Loucy (cell line): ENCODE measurements around the gene MINDY3.
"Not testable (repeated sequence)": the region's sequence is repeated elsewhere in the genome, so short reads cannot be mapped to it uniquely, and the experiment has no call there.

Experiments
- H2AFZ ChIP-seq: fragments of 200-600 bp; sonication (generic); 2 replicates; pipeline ENCODE4 v1.6.0; 2016; ENCODE audit warnings: antibody characterized with exemption, mild to moderate bottlenecking, low read length, moderate library complexity
- H3F3A ChIP-seq: fragments of 200-600 bp; 2 replicates; pipeline ENCODE4 v1.6.0; 2016; ENCODE audit warnings: antibody characterized with exemption, low read depth, mild to moderate bottlenecking
- H3K27me3 ChIP-seq: fragments of 200-600 bp; sonication (generic); 2 replicates; pipeline ENCODE4 v1.6.1; 2014; ENCODE audit warnings: low read length, mild to moderate bottlenecking; ENCODE audit not compliant: insufficient read depth, poor library complexity, severe bottlenecking
- H3K36me3 ChIP-seq: fragments of 200-600 bp; sonication (generic); 2 replicates; pipeline ENCODE4 v1.6.1; 2016; ENCODE audit warnings: low read length; ENCODE audit not compliant: insufficient read depth
- H3K4me1 ChIP-seq: fragments of 200-600 bp; sonication (generic); 2 replicates; pipeline ENCODE4 v1.5.1; 2014; ENCODE audit warnings: low read length, mild to moderate bottlenecking; ENCODE audit not compliant: insufficient read depth, poor library complexity, severe bottlenecking
- H3K4me2 ChIP-seq: fragments of 200-600 bp; sonication (generic); 2 replicates; pipeline ENCODE4 v1.6.0; 2014; ENCODE audit warnings: antibody characterized with exemption, low read length, low read depth, mild to moderate bottlenecking; ENCODE audit not compliant: poor library complexity, severe bottlenecking
- H3K4me3 ChIP-seq: fragments of 200-600 bp; sonication (generic); 2 replicates; pipeline ENCODE4 v1.5.1; 2014; ENCODE audit warnings: low read length, mild to moderate bottlenecking, mixed read lengths; ENCODE audit not compliant: poor library complexity, severe bottlenecking
- H3K79me2 ChIP-seq: fragments of 200-600 bp; sonication (generic); 2 replicates; pipeline ENCODE4 v1.6.1; 2014; ENCODE audit warnings: low read length; ENCODE audit not compliant: insufficient read depth
- H3K9ac ChIP-seq: fragments of 200-600 bp; sonication (generic); 2 replicates; pipeline ENCODE4 v1.6.0; 2014; ENCODE audit warnings: mild to moderate bottlenecking, low read depth, low read length, moderate library complexity; ENCODE audit not compliant: poor library complexity, severe bottlenecking
- H3K9me2 ChIP-seq: fragments of 200-600 bp; sonication (generic); replicated peaks from 2 replicates; pipeline ENCODE4 v1.6.1; 2016; ENCODE audit warnings: low read depth, low read length, mixed read lengths
- H3K9me3 ChIP-seq: fragments of 200-600 bp; sonication (generic); 2 replicates; pipeline ENCODE4 v1.6.1; 2014; ENCODE audit warnings: mild to moderate bottlenecking, antibody characterized with exemption, low read length, low read depth; ENCODE audit not compliant: insufficient read depth
- H4K20me1 ChIP-seq: fragments of 200-600 bp; sonication (generic); 2 replicates; pipeline ENCODE4 v1.6.0; 2014; ENCODE audit warnings: antibody characterized with exemption, low read length, mild to moderate bottlenecking; ENCODE audit not compliant: insufficient read depth, poor library complexity, severe bottlenecking
- EZH2phosphoT487 ChIP-seq: fragments of 200-600 bp; IDR thresholded peaks from 2 replicates; pipeline ENCODE4 v1.6.1; 2018; ENCODE audit warnings: antibody characterized with exemption, mild to moderate bottlenecking, moderate library complexity, borderline replicate concordance
- TF ChIP-seq, protein P1 (sequence below): fragments of 200-600 bp; sonication (generic); conservative IDR thresholded peaks from 2 replicates; pipeline ENCODE4 v1.5.1; 2014; ENCODE audit warnings: mild to moderate bottlenecking, antibody characterized with exemption, low read length

MINDY3 gene

DNA sequence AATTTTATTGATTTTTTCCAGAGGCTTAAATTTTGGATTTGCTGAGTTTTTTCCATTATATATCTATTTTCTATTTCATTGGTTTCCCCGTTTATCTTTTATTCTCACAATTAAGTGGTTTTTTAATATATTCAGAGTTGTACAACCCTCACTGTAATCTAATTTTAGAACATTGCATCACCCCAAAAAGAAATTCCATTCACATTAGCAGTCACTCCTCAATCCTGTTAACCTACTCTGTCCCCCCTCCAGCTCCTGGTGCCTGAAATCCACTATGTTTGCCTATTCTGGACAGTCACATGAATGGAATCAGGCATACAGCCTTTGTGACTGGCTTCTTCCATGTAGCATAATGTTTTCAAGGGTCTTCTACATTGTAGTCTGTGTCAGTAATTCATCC, 84.8 kb downstream of the MINDY3 start:
- Histone ChIP-seq H3K4me1 (no peaks in the 10 kb centered on the region), H3F3A (no peaks in the 10 kb centered on the region), H3K9me3 (no peaks in the 10 kb centered on the region), H3K79me2 (no peaks in the 10 kb centered on the region), H2AFZ (no peak overlapping the region), H3K9me2 (no peaks in the 10 kb centered on the region), H3K4me2 (no peak overlapping the region), H3K9ac (no peak overlapping the region), H3K4me3 (no peak overlapping the region), H3K27me3 (no peaks in the 10 kb centered on the region), H4K20me1 (no peaks in the 10 kb centered on the region), H3K36me3 (peaks cover 46% of the 10 kb centered on the region)
- TF ChIP-seq EZH2phosphoT487: no peak
- TF ChIP-seq, protein P1, sequence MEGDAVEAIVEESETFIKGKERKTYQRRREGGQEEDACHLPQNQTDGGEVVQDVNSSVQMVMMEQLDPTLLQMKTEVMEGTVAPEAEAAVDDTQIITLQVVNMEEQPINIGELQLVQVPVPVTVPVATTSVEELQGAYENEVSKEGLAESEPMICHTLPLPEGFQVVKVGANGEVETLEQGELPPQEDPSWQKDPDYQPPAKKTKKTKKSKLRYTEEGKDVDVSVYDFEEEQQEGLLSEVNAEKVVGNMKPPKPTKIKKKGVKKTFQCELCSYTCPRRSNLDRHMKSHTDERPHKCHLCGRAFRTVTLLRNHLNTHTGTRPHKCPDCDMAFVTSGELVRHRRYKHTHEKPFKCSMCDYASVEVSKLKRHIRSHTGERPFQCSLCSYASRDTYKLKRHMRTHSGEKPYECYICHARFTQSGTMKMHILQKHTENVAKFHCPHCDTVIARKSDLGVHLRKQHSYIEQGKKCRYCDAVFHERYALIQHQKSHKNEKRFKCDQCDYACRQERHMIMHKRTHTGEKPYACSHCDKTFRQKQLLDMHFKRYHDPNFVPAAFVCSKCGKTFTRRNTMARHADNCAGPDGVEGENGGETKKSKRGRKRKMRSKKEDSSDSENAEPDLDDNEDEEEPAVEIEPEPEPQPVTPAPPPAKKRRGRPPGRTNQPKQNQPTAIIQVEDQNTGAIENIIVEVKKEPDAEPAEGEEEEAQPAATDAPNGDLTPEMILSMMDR: no peak

DNA sequence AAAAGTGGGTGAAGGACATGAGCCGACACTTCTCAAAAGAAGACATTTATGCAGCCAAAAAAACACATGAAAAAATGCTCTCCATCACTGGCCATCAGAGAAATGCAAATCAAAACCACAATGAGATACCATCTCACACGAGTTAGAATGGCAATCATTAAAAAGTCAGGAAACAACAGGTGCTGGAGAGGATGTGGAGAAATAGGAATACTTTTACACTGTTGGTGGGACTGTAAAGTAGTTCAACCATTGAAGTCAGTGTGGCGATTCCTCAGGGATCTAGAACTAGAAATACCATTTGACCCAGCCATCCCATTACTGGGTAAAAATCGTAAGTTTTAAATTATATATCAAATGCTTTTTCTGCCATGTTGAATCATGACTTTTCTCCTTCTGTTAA, 85.8 kb downstream of the MINDY3 start:
- H3K9me2 ChIP-seq, H3K4me1 ChIP-seq, H3K9ac ChIP-seq, H3K4me2 ChIP-seq, H2AFZ ChIP-seq, H3K27me3 ChIP-seq, H3F3A ChIP-seq, H3K4me3 ChIP-seq, H3K9me3 ChIP-seq, H4K20me1 ChIP-seq, H3K79me2 ChIP-seq: not testable (repeated sequence)
- peaks cover 38% of the 10 kb centered on the region for H3K36me3 ChIP-seq

DNA sequence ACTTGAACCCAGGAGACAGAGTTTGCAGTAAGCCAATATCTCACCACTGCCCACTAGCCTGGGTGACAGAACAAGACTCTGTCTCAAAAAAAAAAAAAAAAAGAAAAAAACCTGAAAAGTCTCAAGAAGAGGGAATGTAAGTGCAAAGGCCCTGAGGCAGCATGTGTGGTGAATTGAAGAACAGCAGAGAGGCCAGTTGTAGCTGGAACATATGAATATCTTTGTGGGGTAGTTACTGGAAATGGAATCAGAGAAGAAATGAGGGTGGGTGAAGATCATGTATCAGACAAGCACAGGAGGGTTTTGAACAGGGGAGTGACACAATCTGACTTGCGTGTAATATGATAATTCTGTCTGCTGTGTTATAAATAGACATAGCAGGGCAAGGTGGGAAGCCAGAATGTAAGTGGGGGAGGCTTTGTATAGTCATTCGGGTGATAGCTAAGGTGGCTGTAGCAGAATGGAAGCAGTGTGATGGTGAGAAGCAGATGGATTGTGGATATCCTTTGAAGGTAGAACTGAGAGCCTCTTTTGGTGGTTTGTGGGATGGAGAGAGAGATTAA, 95.3 kb downstream of the MINDY3 start:
- Histone ChIP-seq H4K20me1 (no peaks in the 10 kb centered on the region), H3K9me3 (no peaks in the 10 kb centered on the region), H3F3A (no peaks in the 10 kb centered on the region), H3K36me3 (no peaks in the 10 kb centered on the region), H3K79me2 (no peaks in the 10 kb centered on the region), H3K4me1 (peaks cover 9% of the 10 kb centered on the region), H3K4me2 (no peak overlapping the region), H3K9ac (no peak overlapping the region), H3K27me3 (no peaks in the 10 kb centered on the region), H2AFZ (no peak overlapping the region), H3K4me3 (no peak overlapping the region), H3K9me2 (no peaks in the 10 kb centered on the region)
- TF ChIP-seq EZH2phosphoT487: no peak
- TF ChIP-seq, protein P1: no peak

DNA sequence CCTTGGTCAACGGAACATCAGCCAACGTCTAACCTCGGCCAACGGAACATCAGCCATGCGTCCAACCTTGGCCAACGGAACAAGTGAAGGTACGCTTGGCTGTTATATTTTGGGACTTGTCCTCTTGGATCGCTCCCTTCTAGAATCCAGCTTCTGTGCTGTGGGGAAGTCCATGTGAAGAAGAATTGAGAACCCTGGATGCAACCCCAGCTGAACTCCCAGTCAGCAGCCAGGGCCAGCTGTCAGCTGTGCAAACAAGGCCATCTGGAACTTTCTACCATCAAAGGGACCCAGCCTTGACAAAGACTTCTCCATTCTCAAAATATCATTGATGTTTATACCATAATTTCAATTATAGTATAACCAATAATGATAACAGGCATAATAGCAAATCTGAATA, 97.3 kb downstream of the MINDY3 start:
- H3K4me1 ChIP-seq: no peaks in the 10 kb centered on the region
- no peak overlapping the region for H3K9ac ChIP-seq
- no peaks in the 10 kb centered on the region for H3K9me2 ChIP-seq
- H3K4me3 ChIP-seq: no peak overlapping the region
- no peaks in the 10 kb centered on the region for H3K27me3 ChIP-seq
- H3K9me3 ChIP-seq: no peaks in the 10 kb centered on the region
- no peak overlapping the region for H2AFZ ChIP-seq
- H3F3A ChIP-seq: no peaks in the 10 kb centered on the region
- no peaks in the 10 kb centered on the region for H4K20me1 ChIP-seq
- no peaks in the 10 kb centered on the region for H3K36me3 ChIP-seq
- H3K79me2 ChIP-seq: no peaks in the 10 kb centered on the region
- no peak overlapping the region for H3K4me2 ChIP-seq
- TF ChIP-seq EZH2phosphoT487: no peak
- TF ChIP-seq, protein P1: no peak

DNA sequence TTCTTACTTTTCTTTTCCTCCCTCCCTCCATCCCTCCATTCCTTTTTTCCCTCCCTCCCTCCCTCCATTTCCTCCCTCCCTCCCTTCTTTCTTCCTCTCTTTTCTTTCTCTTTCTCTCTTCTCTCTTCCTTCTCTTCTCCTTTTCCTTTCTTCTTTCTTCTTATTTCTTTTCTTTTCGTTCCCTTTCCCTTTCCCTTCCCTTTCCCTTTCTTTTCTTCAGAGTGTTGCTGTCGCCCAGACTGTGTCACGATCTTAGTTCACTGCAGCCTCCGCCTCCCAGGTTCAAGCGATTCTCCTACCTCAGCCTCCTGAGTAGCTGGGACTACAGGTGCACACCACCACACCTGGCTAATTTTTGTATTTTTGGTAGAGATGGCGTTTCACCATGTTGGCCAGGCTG, 98.1 kb downstream of the MINDY3 start:
- not testable (repeated sequence) for H3K9me2 ChIP-seq, H3K9ac ChIP-seq, H3K79me2 ChIP-seq, H3K4me3 ChIP-seq, H3F3A ChIP-seq, H3K9me3 ChIP-seq, H3K36me3 ChIP-seq, H3K27me3 ChIP-seq, H4K20me1 ChIP-seq, H2AFZ ChIP-seq, H3K4me2 ChIP-seq, H3K4me1 ChIP-seq
